Right lobe of liver (tissue), 4 donors: ENCODE results near the gene PPP1R1B.

ENCODE experiments used
- POLR2A ChIP-seq: fragments of 450-650 bp; IDR thresholded peaks from one replicate; pipeline ENCODE4 v1.6.1; 2017; ENCODE audit warnings: antibody characterized with exemption, mild to moderate bottlenecking
- TF ChIP-seq, protein P1 (sequence below), 4 donors: fragments of 200-600 bp in 3 of 4; fragments of 450-650 bp in 1 of 4; IDR thresholded peaks; one replicate each; pipeline versions ENCODE4 v1.5.1 to v1.8.0; 2016 to 2022; ENCODE audit warnings: antibody characterized with exemption in 4 of 4, mild to moderate bottlenecking in 2 of 4
- donor health status: DM: no; HTN: no; CAD: no.
- donor health status: DM: no; HTN: no; CAD: no.
- donor health status: DM: no; HTN: yes; CAD: no.

- TF ChIP-seq POLR2A, result no peak
- TF ChIP-seq, protein P1, sequence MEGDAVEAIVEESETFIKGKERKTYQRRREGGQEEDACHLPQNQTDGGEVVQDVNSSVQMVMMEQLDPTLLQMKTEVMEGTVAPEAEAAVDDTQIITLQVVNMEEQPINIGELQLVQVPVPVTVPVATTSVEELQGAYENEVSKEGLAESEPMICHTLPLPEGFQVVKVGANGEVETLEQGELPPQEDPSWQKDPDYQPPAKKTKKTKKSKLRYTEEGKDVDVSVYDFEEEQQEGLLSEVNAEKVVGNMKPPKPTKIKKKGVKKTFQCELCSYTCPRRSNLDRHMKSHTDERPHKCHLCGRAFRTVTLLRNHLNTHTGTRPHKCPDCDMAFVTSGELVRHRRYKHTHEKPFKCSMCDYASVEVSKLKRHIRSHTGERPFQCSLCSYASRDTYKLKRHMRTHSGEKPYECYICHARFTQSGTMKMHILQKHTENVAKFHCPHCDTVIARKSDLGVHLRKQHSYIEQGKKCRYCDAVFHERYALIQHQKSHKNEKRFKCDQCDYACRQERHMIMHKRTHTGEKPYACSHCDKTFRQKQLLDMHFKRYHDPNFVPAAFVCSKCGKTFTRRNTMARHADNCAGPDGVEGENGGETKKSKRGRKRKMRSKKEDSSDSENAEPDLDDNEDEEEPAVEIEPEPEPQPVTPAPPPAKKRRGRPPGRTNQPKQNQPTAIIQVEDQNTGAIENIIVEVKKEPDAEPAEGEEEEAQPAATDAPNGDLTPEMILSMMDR (IDR thresholded peaks at IDR 0.05), result no peak
These were observed 14.3 kb downstream of the PPP1R1B start for GRCh38 chr17:39641097-39641496.
